IMR-90 (cell line): ENCODE measurements around the gene LTBP1. TPM values are rescaled to one million over a fixed set of nuclear protein-coding genes. Genes with fewer than 3 reads are reported as not detected.

ENCODE experiments used
- ATAC-seq: fragments of 200-7000 bp; cut with Tn5 transposase; 2 replicates; pipeline ENCODE4 v1.9.1; 2020; ENCODE audit warnings: low read depth, mild to moderate bottlenecking, moderate library complexity
- BruUV-seq: library from RNA; stranded (reverse); fragments of 400-500 nt; replicated peaks from 2 replicates; lab custom pipeline; 2021; lab: Mats Ljungman, UMichigan
- CTCF ChIA-PET: fragments of 300-600 bp; formaldehyde crosslinking; extraction: SDS; loops from one replicate; lab custom pipeline; 2021; ENCODE audit warnings: antibody characterized with exemption; lab: Yijun Ruan, JAX
- POLR2A ChIA-PET: fragments of 300-600 bp; sonication (Branson Sonifier 250); formaldehyde crosslinking; loops from one replicate; lab custom pipeline; 2022; ENCODE audit warnings: antibody characterized with exemption; ENCODE audit not compliant: unreplicated experiment; lab: Charles Lee
- DNase-seq: peaks from one replicate; pipeline ENCODE4 v3.0.0; 2013
- H2AFZ ChIP-seq: replicated peaks from 2 replicates; pipeline ENCODE3; 2013; ENCODE audit warnings: low read length, mild to moderate bottlenecking; ENCODE audit not compliant: poor library complexity
- H2AK5ac ChIP-seq: 2 replicates; pipeline ENCODE4 v1.6.1; 2013; ENCODE audit warnings: low read depth, low read length, inconsistent platforms
- H2AK9ac ChIP-seq: replicated peaks from 2 replicates; pipeline ENCODE3; 2013; ENCODE audit warnings: mild to moderate bottlenecking, low read depth, low read length, moderate library complexity; ENCODE audit not compliant: poor library complexity
- H2BK120ac ChIP-seq: 2 replicates; pipeline ENCODE4 v1.6.1; 2013; ENCODE audit warnings: low read depth, low read length, inconsistent platforms
- H2BK15ac ChIP-seq: 3 replicates; pipeline ENCODE4 v1.6.1; 2013; ENCODE audit warnings: low read depth, low read length, inconsistent platforms
- H2BK20ac ChIP-seq: 2 replicates; pipeline ENCODE4 v1.6.1; 2013; ENCODE audit warnings: low read depth, mild to moderate bottlenecking, inconsistent platforms, low read length, moderate library complexity
- H2BK5ac ChIP-seq: 2 replicates; pipeline ENCODE4 v1.6.1; 2013; ENCODE audit warnings: mild to moderate bottlenecking, low read depth, low read length, inconsistent platforms; ENCODE audit not compliant: poor library complexity, severe bottlenecking
- H3K14ac ChIP-seq: replicated peaks from 2 replicates; pipeline ENCODE4 v1.6.1; 2013; ENCODE audit warnings: low read depth, low read length, inconsistent platforms
- H3K18ac ChIP-seq: 2 replicates; pipeline ENCODE4 v1.6.1; 2013; ENCODE audit warnings: low read depth, low read length, control low read depth
- H3K23ac ChIP-seq: 2 replicates; pipeline ENCODE4 v1.6.1; 2013; ENCODE audit warnings: low read depth, low read length, inconsistent platforms
- H3K27ac ChIP-seq: 2 replicates; pipeline ENCODE4 v1.5.1; 2013; ENCODE audit warnings: mild to moderate bottlenecking, control low read depth, low read length; ENCODE audit not compliant: insufficient read depth
- H3K27me3 ChIP-seq: 2 replicates; pipeline ENCODE4 v1.6.1; 2013; ENCODE audit warnings: low read length; ENCODE audit not compliant: control insufficient read depth, insufficient read depth
- H3K36me3 ChIP-seq: 2 replicates; pipeline ENCODE4 v1.6.1; 2013; ENCODE audit warnings: low read length, mixed read lengths; ENCODE audit not compliant: control insufficient read depth, insufficient read depth
- H3K4ac ChIP-seq: 2 replicates; pipeline ENCODE4 v1.6.1; 2013; ENCODE audit warnings: low read depth, low read length, inconsistent platforms
- H3K4me1 ChIP-seq: 2 replicates; pipeline ENCODE4 v1.6.1; 2013; ENCODE audit warnings: low read length, mixed read lengths; ENCODE audit not compliant: control insufficient read depth, insufficient read depth
- H3K4me2 ChIP-seq: 2 replicates; pipeline ENCODE4 v1.6.1; 2013; ENCODE audit warnings: low read depth, mild to moderate bottlenecking, control low read depth, low read length, moderate library complexity
- H3K4me3 ChIP-seq: 2 replicates; pipeline ENCODE4 v1.5.1; 2013; ENCODE audit warnings: low read depth, mild to moderate bottlenecking, control low read depth, low read length, moderate library complexity; ENCODE audit not compliant: insufficient read depth
- H3K56ac ChIP-seq: 2 replicates; pipeline ENCODE4 v1.6.1; 2013; ENCODE audit warnings: low read length, inconsistent platforms; ENCODE audit not compliant: insufficient read depth; ENCODE audit errors: extremely low read depth
- H3K79me1 ChIP-seq, 2 experiments: 2 replicates each; pipeline ENCODE4 v1.6.1; 2013; ENCODE audit warnings: low read length in 2 of 2, inconsistent platforms in 1 of 2, low read depth in 1 of 2
- H3K9ac ChIP-seq: 2 replicates; pipeline ENCODE4 v1.6.1; 2013; ENCODE audit warnings: low read depth, low read length, control low read depth
- H3K9me1 ChIP-seq: 2 replicates; pipeline ENCODE4 v1.6.1; 2013; ENCODE audit warnings: low read length, inconsistent platforms; ENCODE audit not compliant: insufficient read depth
- H3K9me3 ChIP-seq: 2 replicates; pipeline ENCODE4 v1.6.1; 2013; ENCODE audit warnings: low read length; ENCODE audit not compliant: control insufficient read depth, insufficient read depth
- H4K20me1 ChIP-seq: 2 replicates; pipeline ENCODE4 v1.6.1; 2013; ENCODE audit warnings: low read length, inconsistent platforms; ENCODE audit not compliant: insufficient read depth
- H4K5ac ChIP-seq: 2 replicates; pipeline ENCODE4 v1.6.1; 2013; ENCODE audit warnings: mild to moderate bottlenecking, low read depth, low read length, control low read depth
- H4K8ac ChIP-seq, 2 experiments: 2 replicates each; pipeline ENCODE4 v1.6.1; 2013; ENCODE audit warnings: low read depth in 2 of 2, low read length in 2 of 2, control low read depth in 1 of 2, inconsistent platforms in 1 of 2
- H4K91ac ChIP-seq: 2 replicates; pipeline ENCODE4 v1.6.1; 2013; ENCODE audit warnings: low read depth, low read length, inconsistent platforms; ENCODE audit not compliant: insufficient read depth
- BHLHE40 ChIP-seq: fragments of 150-350 bp; IDR thresholded peaks from 2 replicates; pipeline ENCODE4 v1.6.1; 2016; ENCODE audit warnings: mild to moderate bottlenecking, low read depth, low read length
- ELK1 ChIP-seq: fragments of 150-350 bp; IDR thresholded peaks from 2 replicates; pipeline ENCODE4 v1.6.1; 2016; ENCODE audit warnings: low read depth, mild to moderate bottlenecking, low read length, moderate library complexity, borderline replicate concordance
- FOS ChIP-seq: fragments of 150-350 bp; IDR thresholded peaks from 2 replicates; pipeline ENCODE4 v1.6.1; 2016; ENCODE audit warnings: low read depth, low read length
- MAFK ChIP-seq: IDR thresholded peaks from 2 replicates; pipeline ENCODE4 v1.6.1; 2012; ENCODE audit warnings: low read depth, low read length, improper control_type of control experiment
- MAZ ChIP-seq: IDR thresholded peaks from 2 replicates; pipeline ENCODE4 v1.6.1; 2012; ENCODE audit warnings: low read depth, mild to moderate bottlenecking, low read length, improper control_type of control experiment, moderate library complexity, borderline replicate concordance
- NFE2L2 ChIP-seq: fragments of 150-350 bp; IDR thresholded peaks from 2 replicates; pipeline ENCODE4 v1.6.1; 2016; ENCODE audit warnings: low read depth, mild to moderate bottlenecking, low read length
- POLR2A ChIP-seq: IDR thresholded peaks from 2 replicates; pipeline ENCODE4 v1.6.1; 2012; ENCODE audit warnings: mild to moderate bottlenecking, low read depth, low read length
- RAD21 ChIP-seq: IDR thresholded peaks from 2 replicates; pipeline ENCODE4 v1.6.1; 2012; ENCODE audit warnings: low read length, improper control_type of control experiment
- RFX5 ChIP-seq: IDR thresholded peaks from 2 replicates; pipeline ENCODE4 v1.8.0; 2012; ENCODE audit warnings: low read depth, mild to moderate bottlenecking, low read length, moderate library complexity
- SMC3 ChIP-seq: fragments of 150-350 bp; IDR thresholded peaks from 2 replicates; pipeline ENCODE4 v1.6.1; 2016; ENCODE audit warnings: low read depth, mild to moderate bottlenecking, antibody characterized with exemption, low read length, moderate library complexity
- WGBS, 2 experiments: methylation state at CpG; one replicate each; pipeline versions ENCODE4 v1.1.5 to v1.1.7; 2013; ENCODE audit warnings: missing lambda C conversion rate in 2 of 2; ENCODE audit not compliant: insufficient read length in 1 of 2; ENCODE audit errors: extremely low coverage in 2 of 2; 5-methylcytosine and 5-hydroxymethylcytosine counted together
- dilution Hi-C: fragments of 300-500 bp; cut with HindIII; formaldehyde crosslinking; loops from one replicate; pipeline ENCODE4 v1.14.3; 2018; ENCODE audit warnings: low sequenced_read_pairs; ENCODE audit not compliant: unreplicated experiment
- in situ Hi-C: fragments of 300-500 bp; cut with MboI; formaldehyde crosslinking; loops from 3 replicates; pipeline ENCODE4 v1.14.3; 2019; ENCODE audit warnings: low sequenced_read_pairs, inconsistent platforms, mixed read lengths
- intact Hi-C: fragments of 100-400 bp; cut with micrococcal nuclease; formaldehyde crosslinking; loops from 2 replicates; pipeline ENCODE4 v1.10.0; 2022
- polyA plus RNA-seq, 3 experiments: library from polyadenylated mRNA; depleted of rRNA; stranded (reverse); fragments of >200 nt; gene quantifications; 2 replicates each; pipeline ENCODE4 v1.2.3, GENCODE V29; 2012; ENCODE audit warnings: low replicate concordance in 1 of 3
- total RNA-seq: library from RNA; depleted of rRNA; stranded (reverse); fragments of >200 nt; gene quantifications from 2 replicates; pipeline ENCODE4 v1.2.3, GENCODE V29; 2012

Gene LTBP1
- total and polyA plus RNA-seq, 2 of the 4 experiments (the other 2 are of a cell fraction) = 235 to 326 TPM

- no peak overlapping the region for H2BK15ac ChIP-seq
- peaks cover 25% of the 10 kb centered on the region for H3K4me1 ChIP-seq
- H2AK9ac ChIP-seq = no peak overlapping the region
- DNase-seq = no peak
- in situ Hi-C loops = no loop called here
- ChIA-PET CTCF (no interaction called here), POLR2A (no interaction called here)
- no peak overlapping the region for H2AFZ ChIP-seq
- H3K4me2 ChIP-seq = no peak overlapping the region
- H3K14ac ChIP-seq = 0 out of 2 replicates have a peak overlapping the region, but pooled peaks have one; percentile 39
- H3K9ac ChIP-seq = no peak overlapping the region
- H4K5ac ChIP-seq = no peak overlapping the region
- WGBS, 2 experiments = no CpG with 5 or more reads among the region's 2 CpGs
- intact Hi-C loops = no loop called here
- no peak overlapping the region for H2BK120ac ChIP-seq
- no peak overlapping the region for H4K8ac ChIP-seq
- no peak overlapping the region for H4K91ac ChIP-seq
- no peak overlapping the region for H3K4ac ChIP-seq
- H4K20me1 ChIP-seq = peaks cover 7% of the 10 kb centered on the region; the same call in 1 of the 2 replicates
- H3K36me3 ChIP-seq = no peaks in the 10 kb centered on the region
- ATAC-seq = no peak
- no peak overlapping the region for H3K56ac ChIP-seq
- peaks cover 41 to 79% of the 10 kb centered on the region in 2 experiments for H3K79me1 ChIP-seq
- H2BK5ac ChIP-seq = no peak overlapping the region
- H2AK5ac ChIP-seq = no peak overlapping the region
- dilution Hi-C loops = no loop called here
- H3K9me3 ChIP-seq = no peaks in the 10 kb centered on the region
- no peak overlapping the region for H3K27ac ChIP-seq
- H3K18ac ChIP-seq = no peak overlapping the region
- peaks cover 31% of the 10 kb centered on the region for H3K9me1 ChIP-seq
- H3K27me3 ChIP-seq = no peaks in the 10 kb centered on the region
- TF ChIP-seq NFE2L2 = no peak
- no peak for TF ChIP-seq MAZ
- TF ChIP-seq POLR2A = no peak
- no peak for TF ChIP-seq RFX5
- no peak for TF ChIP-seq ELK1
- no peak for TF ChIP-seq RAD21
- no peak for TF ChIP-seq FOS
- TF ChIP-seq MAFK = no peak
- TF ChIP-seq SMC3 = no peak
- no peak for TF ChIP-seq BHLHE40
- BruUV-seq = no TSS peak
- no peak overlapping the region for H3K4me3 ChIP-seq
- H2BK20ac ChIP-seq = no peak overlapping the region
- no peak overlapping the region for H3K23ac ChIP-seq
These were observed 51.0 kb downstream of the LTBP1 start for GRCh38 chr2:32997705-32998104.
